ENCODE measurements around the gene SQOR.

SQOR gene

GRCh38 chr15:45660231-45660979, 25.6 kb downstream of the SQOR start:
- DNase-seq (ENCODE audit: low spot score): peak; percentile 19

- DNase-seq (ENCODE audit: low spot score): no peak
Measured at GRCh38 chr15:45662375-45662774, 27.5 kb downstream of the SQOR start.

- no peak for DNase-seq (ENCODE audit: low spot score)
Measured at GRCh38 chr15:45664451-45664850, 29.6 kb downstream of the SQOR start.

- DNase-seq (ENCODE audit: low spot score): no peak
Measured at GRCh38 chr15:45665261-45665660, 30.4 kb downstream of the SQOR start.

- DNase-seq (ENCODE audit: low spot score): peak; percentile 9
Measured at GRCh38 chr15:45666119-45666875, 31.5 kb downstream of the SQOR start.

- DNase-seq (ENCODE audit: low spot score): no peak
Measured at GRCh38 chr15:45667002-45667401, 32.2 kb downstream of the SQOR start.

- DNase-seq (ENCODE audit: low spot score): no peak
Measured at GRCh38 chr15:45668386-45668785, 33.6 kb downstream of the SQOR start.

GRCh38 chr15:45669422-45669821, 34.6 kb downstream of the SQOR start:
- no peak for DNase-seq (ENCODE audit: low spot score)

GRCh38 chr15:45670091-45670490, 35.3 kb downstream of the SQOR start:
- DNase-seq (ENCODE audit: low spot score): no peak

- no peak for DNase-seq (ENCODE audit: low spot score)
Measured at GRCh38 chr15:45670511-45670910, 35.7 kb downstream of the SQOR start.

GRCh38 chr15:45674677-45675076, 39.8 kb downstream of the SQOR start:
- DNase-seq (ENCODE audit: low spot score): no peak

GRCh38 chr15:45677797-45678196, 43.0 kb downstream of the SQOR start:
- DNase-seq (ENCODE audit: low spot score): no peak

GRCh38 chr15:45678459-45679178, 43.8 kb downstream of the SQOR start:
- DNase-seq (ENCODE audit: low spot score): no peak

- no peak for DNase-seq (ENCODE audit: low spot score)
Measured at GRCh38 chr15:45684533-45684932, 49.7 kb downstream of the SQOR start.

- no peak for DNase-seq (ENCODE audit: low spot score)
Measured at GRCh38 chr15:45689616-45690015, 54.8 kb downstream of the SQOR start.

GRCh38 chr15:45690581-45691260, 55.9 kb downstream of the SQOR start:
- no peak for DNase-seq (ENCODE audit: low spot score)

- no peak for DNase-seq (ENCODE audit: low spot score)
Measured at GRCh38 chr15:45701108-45701507, 66.3 kb downstream of the SQOR start.

- DNase-seq (ENCODE audit: low spot score): no peak
Measured at GRCh38 chr15:45702041-45702440, 67.2 kb downstream of the SQOR start.

GRCh38 chr15:45703670-45704328, 69.0 kb downstream of the SQOR start:
- DNase-seq (ENCODE audit: low spot score): no peak

- no peak for DNase-seq (ENCODE audit: low spot score)
Measured at GRCh38 chr15:45704329-45705249, 69.8 kb downstream of the SQOR start.
